HFF-Myc (cell line): ENCODE measurements around the gene MRPL22.

Source experiments
- DNase-seq: peaks from one replicate; pipeline ENCODE4 v3.0.0-alpha.2; 2011; ENCODE audit warnings: low read depth; ENCODE audit errors: extremely low read depth
- H3K4me3 ChIP-seq: replicated peaks from 2 replicates; pipeline ENCODE4 v1.5.1; 2011; ENCODE audit warnings: low read depth, mild to moderate bottlenecking, control low read depth, low read length
- CTCF ChIP-seq: IDR thresholded peaks from 2 replicates; pipeline ENCODE4 v1.5.1; 2012; ENCODE audit warnings: mild to moderate bottlenecking, low read depth, low read length, control low read depth; ENCODE audit errors: missing control alignments

Gene MRPL22

GRCh38 chr5:154943527-154943926, 2.7 kb downstream of the MRPL22 start:
- no peak for TF ChIP-seq CTCF
- DNase-seq, result no peak
- H3K4me3 ChIP-seq, result no peak overlapping the region

GRCh38 chr5:154944716-154945115, 3.8 kb downstream of the MRPL22 start:
- DNase-seq, result no peak
- no peak overlapping the region for H3K4me3 ChIP-seq
- no peak for TF ChIP-seq CTCF

- no peak for DNase-seq
- H3K4me3 ChIP-seq, result no peak overlapping the region
- TF ChIP-seq CTCF, result peak; percentile 38
Measured at GRCh38 chr5:154945695-154946301, 4.9 kb downstream of the MRPL22 start.

- H3K4me3 ChIP-seq, result no peak overlapping the region
- no peak for DNase-seq
- TF ChIP-seq CTCF, result no peak
Measured at GRCh38 chr5:154947778-154948177, 6.9 kb downstream of the MRPL22 start.

GRCh38 chr5:154948313-154948712, 7.4 kb downstream of the MRPL22 start:
- H3K4me3 ChIP-seq, result no peak overlapping the region
- no peak for TF ChIP-seq CTCF
- DNase-seq, result no peak

GRCh38 chr5:154949781-154950180, 8.9 kb downstream of the MRPL22 start:
- no peak for TF ChIP-seq CTCF
- no peak for DNase-seq
- no peak overlapping the region for H3K4me3 ChIP-seq

GRCh38 chr5:154956712-154957111, 15.8 kb downstream of the MRPL22 start:
- no peak overlapping the region for H3K4me3 ChIP-seq
- TF ChIP-seq CTCF, result no peak
- DNase-seq, result no peak
